Ecto neural progenitor cell (in vitro differentiated cells): ENCODE data around the gene UBXN11.
A peak's percentile ranks its signal among the peaks of the same experiment; 100 is the strongest.

Source experiments
- DNase-seq: peaks from one replicate; pipeline ENCODE4 v3.0.0-alpha.2; 2018; ENCODE audit warnings: low spot score

The UBXN11 gene

DNA sequence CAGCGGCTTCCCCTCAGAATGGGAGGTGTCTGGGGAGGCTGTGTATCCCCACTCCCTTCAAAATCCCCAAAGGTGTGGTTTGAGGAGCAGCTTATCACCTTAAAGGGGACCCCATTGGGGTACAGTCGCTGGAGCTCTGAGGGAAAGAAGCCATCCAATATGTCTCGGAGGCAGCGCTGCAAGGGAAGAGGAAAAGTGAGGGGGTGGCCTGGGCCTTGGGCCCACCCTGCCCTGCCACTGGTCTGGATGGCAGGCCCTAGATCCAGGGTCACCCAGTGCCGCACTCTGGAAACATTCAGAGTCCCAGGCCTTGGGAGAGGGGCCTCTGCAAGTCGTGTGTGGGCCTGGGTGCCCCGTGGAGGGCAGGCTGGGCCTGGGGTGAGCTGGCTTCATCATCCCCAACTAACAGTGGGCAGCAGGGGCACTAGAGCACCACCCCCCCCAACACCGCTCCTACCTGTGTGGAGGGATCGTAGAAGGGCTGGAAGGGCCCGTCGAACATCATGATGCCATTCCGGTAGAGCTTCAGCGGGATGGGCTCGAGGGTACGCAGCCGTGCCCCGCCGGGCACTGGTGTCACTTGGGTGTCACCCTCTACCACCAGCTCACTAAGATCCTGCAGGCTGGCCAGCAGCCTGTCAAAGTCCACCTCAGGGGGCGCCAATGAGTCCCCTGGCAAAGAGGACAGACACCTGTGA is 20.9 kb downstream of the UBXN11 start:
- DNase-seq, result peak; percentile 82

DNA sequence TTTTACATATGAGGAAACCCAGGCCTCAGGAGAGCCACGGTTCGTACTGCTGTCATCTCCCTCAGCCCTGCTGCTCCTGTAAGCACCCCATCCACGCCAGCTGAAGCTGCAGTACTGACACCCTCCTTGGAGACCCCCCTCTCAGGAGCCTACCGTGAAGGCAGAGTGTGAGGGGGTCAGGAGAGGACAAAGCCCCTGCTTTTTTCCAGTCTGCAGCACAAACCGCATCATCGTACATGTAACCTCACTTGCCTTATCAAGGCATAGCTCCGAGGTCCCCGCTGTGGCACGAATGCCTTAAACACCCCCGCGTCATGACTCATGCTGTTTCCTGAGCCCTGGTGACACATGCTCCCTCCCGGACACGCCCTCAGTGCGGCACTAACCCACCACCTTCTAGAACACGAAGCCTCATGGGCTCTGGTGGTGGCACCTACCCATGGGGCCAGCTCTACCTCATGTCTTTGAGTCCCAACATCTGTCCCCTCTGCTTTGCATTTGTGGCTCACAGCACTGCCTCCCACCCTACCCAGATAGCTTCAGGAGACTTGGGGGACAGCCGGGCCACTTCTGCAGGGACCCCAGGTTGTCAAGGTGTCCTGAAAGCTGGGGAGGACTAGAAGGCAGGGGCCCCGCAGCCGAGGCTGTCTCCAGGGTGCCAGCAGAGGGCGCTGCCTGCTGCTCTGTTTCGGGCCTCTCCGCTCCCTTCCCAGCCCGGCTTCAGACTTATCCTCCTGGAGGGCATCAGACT is 21.7 kb downstream of the UBXN11 start:
- DNase-seq, result peak; percentile 85

GRCh38 chr1:26283871-26284596 is 22.4 kb downstream of the UBXN11 start:
- DNase-seq, result no peak

GRCh38 chr1:26283279-26283853 is 23.1 kb downstream of the UBXN11 start:
- no peak for DNase-seq

DNA sequence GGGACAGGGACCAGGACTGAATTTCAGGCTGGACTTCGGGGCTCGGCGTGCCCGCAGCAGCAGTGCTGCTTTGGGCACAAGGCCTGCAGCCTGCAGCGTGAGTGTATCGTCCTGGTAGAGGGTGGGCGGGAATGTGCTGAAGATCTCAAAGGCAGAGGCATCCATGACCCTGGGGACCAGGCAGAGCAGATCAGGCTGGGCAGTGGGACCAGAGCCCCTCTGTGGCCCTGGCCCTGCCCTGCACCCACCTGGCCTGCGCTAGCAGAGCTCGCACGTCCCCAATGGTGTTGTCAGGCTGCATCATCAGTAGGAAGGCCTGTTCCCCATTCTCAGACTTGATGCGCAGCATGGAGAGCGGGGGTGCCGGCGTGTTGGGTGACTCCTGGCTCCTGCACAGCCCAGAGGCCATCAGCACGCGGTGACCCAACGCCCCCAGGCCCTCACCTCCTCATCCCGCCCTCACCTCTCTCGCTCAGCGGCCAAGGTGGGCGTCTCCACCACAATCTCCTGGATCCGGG is 24.0 kb downstream of the UBXN11 start:
- peak; percentile 65 for DNase-seq

- DNase-seq, result peak; percentile 93
These were observed 24.5 kb downstream of the UBXN11 start for GRCh38 chr1:26281971-26282370.

GRCh38 chr1:26281091-26281958 is 25.1 kb downstream of the UBXN11 start:
- DNase-seq, result no peak

DNA sequence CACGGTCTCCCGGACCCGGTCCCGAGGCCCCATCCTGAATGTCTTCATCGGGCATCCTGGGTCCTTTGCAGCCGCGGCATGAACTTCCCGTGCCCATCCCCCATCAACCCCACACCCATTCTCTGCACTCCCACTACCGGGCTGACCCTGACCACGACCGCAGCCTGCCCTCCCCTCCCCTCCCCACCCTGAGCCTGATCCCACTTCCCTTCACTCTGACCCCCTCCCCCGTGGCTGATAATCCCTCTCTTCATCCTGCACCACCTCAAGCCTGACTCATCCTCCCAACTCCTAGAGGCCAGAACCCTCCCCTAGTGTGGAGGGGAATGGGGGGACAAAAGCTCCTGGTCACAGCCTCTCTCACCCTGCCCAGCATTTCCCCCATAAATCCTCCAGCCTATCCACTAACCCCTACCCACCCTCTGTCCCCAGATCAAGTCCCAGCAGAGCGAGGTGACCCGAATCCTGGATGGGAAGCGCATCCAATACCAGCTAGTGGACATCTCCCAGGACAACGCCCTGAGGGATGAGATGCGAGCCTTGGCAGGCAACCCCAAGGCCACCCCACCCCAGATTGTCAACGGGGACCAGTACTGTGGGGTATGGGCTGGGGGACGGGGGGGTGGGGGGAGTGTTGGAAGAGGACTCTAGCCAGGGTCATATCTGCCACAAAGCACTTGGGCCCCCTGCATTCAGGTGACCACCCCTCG is 25.9 kb downstream of the UBXN11 start:
- peak; percentile 66 for DNase-seq

- peak; percentile 89 for DNase-seq
These were observed 26.7 kb downstream of the UBXN11 start, which contains the start of gene SH3BGRL3 for GRCh38 chr1:26279456-26280332. SH3BGRL3 (plus strand) TSS chr1:26280086; CDS start chr1:26280156, 70 bp downstream.

GRCh38 chr1:26278724-26279455 is 27.5 kb downstream of the UBXN11 start:
- DNase-seq, result no peak

DNA sequence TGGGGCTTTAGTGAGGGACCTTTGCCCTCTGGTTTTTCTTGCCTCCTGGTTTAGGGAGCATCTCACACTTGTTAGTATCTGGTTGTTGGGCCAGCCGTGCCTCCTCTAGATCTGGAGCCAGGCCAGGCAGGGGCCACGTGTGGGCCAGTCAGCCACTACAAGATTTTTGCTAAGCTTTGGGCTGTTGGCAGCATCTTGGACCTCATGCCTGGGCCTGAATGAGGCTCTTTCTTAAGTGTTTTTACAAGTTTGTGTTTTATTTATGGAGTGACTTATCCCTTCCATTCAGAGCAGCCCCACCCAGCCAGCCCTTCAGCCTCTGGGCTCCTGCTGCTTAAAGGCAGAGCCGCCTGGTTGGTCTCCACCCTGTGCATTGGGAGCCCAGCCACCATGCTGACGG is 28.1 kb downstream of the UBXN11 start:
- no peak for DNase-seq

GRCh38 chr1:26277719-26278118 is 28.7 kb downstream of the UBXN11 start:
- DNase-seq, result no peak

DNA sequence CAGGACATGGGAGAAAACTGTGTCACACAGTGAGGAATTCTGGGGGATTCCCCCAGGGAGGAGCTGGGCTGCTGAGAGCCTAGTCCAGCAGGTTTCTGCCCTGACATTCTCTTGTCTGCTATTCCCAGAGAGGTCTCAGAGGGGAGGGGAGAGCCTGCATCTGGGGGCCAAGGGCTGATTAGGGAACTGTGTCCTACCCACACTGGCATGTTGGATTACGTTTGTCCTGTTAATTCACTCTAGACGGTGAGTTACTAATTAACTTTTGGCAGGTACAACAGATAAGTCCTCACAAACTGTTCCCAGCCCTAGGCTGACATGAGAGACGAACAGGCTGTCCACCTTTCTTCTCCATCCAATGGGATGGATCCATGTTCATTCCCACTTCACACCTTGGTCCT is 29.2 kb downstream of the UBXN11 start:
- no peak for DNase-seq

- no peak for DNase-seq
These were observed 30.0 kb downstream of the UBXN11 start for GRCh38 chr1:26276432-26276838.

DNA sequence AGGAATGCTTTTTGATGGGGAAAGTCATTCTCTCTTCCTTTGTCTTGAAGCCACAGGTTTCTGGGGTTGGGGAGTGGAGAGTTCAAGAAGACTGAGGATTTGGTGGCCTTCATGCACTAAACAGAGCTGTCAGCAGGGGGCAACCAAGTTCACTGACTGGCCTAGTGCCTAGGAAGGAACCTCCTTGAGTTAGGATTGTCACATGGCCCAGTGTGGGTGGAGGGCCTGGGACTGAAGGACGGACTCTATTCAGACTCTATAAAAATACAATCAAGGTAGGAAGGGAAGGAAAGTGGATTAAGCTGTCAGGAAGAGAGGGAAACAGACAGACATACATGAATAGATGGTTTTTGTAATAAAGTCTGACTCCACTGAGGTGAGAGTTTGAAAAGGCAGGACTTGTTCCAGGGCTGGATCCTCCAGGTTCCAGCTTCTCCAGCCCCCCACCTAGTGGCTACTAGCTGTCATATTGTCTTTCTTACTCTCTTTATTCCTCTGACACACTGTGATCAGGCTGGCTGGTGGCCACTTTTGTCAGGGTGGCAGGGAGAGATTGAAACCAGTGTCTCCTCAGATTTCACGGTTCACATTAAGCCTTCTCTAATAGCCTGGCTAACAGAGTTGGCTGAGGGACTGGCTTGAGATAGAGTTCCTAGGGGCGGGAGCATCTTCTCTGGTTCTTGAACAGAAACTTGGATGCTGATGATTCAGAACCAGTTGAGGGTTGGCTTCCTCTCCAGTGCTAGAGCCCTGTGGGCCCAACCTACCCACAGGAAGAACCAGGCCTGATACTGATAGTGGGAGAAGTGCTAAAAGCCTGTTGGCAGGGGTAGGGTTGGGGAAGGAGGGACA is 30.6 kb downstream of the UBXN11 start:
- peak; percentile 81 for DNase-seq

DNA sequence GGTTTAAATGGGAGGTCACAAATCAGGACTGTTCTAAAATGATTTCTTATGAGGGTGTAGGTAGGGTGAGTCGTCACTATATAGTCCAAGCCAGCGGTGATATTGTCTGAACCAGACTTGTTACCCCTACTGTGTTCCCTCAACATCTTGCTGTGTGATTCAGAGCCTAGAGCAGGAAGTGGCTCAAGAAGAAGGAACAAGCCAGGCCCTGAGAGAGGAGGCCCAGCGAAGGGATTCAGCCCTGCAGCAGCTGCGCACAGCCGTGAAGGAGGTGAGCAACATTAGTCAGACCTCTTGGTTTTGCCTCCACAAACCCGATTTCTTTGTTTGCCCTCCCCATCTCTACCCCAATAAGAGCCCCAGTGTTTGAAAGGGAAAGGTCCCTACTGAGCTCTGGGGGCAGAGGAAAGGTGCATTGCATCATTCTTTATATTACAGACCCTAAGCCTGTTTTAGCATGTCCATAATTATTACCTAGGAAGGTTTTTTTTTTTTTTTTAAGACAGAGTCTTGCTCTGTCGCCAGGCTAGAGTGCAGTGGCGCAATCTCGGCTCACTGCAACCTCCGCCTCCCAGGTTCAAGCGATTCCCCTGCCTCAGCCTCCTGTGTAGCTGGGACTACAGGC is 31.5 kb downstream of the UBXN11 start:
- no peak for DNase-seq

- DNase-seq, result no peak
These were observed 37.3 kb downstream of the UBXN11 start for GRCh38 chr1:26269198-26269550.
